ENCODE data around the gene UBE3C.

Gene UBE3C

GRCh38 chr7:157291404-157292080, 152.8 kb downstream of the UBE3C start:
- DNase-seq (ENCODE audit: low read depth in 2 of 2), result no peak

- DNase-seq (ENCODE audit: low read depth in 2 of 2), result no peak
Measured at GRCh38 chr7:157292258-157292657, 153.5 kb downstream of the UBE3C start.

GRCh38 chr7:157292770-157293412, 154.2 kb downstream of the UBE3C start:
- no peak for DNase-seq (ENCODE audit: low read depth in 2 of 2)

GRCh38 chr7:157293413-157293788, 154.7 kb downstream of the UBE3C start:
- DNase-seq (ENCODE audit: low read depth in 2 of 2), result no peak

- no peak for DNase-seq (ENCODE audit: low read depth in 2 of 2)
Measured at GRCh38 chr7:157294773-157295172, 156.0 kb downstream of the UBE3C start.

- no peak for DNase-seq (ENCODE audit: low read depth in 2 of 2)
Measured at GRCh38 chr7:157295338-157295737, 156.6 kb downstream of the UBE3C start.

- DNase-seq (ENCODE audit: low read depth in 2 of 2), result no peak
Measured at GRCh38 chr7:157297185-157297584, 158.5 kb downstream of the UBE3C start.

- DNase-seq (ENCODE audit: low read depth in 2 of 2), result no peak
Measured at GRCh38 chr7:157299317-157299612, 160.5 kb downstream of the UBE3C start.

- DNase-seq (ENCODE audit: low read depth in 2 of 2), result no peak
Measured at GRCh38 chr7:157299613-157300368, 161.1 kb downstream of the UBE3C start.

GRCh38 chr7:157300369-157300825, 161.7 kb downstream of the UBE3C start:
- no peak for DNase-seq (ENCODE audit: low read depth in 2 of 2)

- DNase-seq (ENCODE audit: low read depth in 2 of 2), result no peak
Measured at GRCh38 chr7:157301610-157302120, 162.9 kb downstream of the UBE3C start.

GRCh38 chr7:157306846-157307838, 168.4 kb downstream of the UBE3C start:
- DNase-seq (ENCODE audit: low read depth in 2 of 2), result no peak

- no peak for DNase-seq (ENCODE audit: low read depth in 2 of 2)
Measured at GRCh38 chr7:157309988-157310668, 171.4 kb downstream of the UBE3C start.

GRCh38 chr7:157310676-157311185, 172.0 kb downstream of the UBE3C start:
- no peak for DNase-seq (ENCODE audit: low read depth in 2 of 2)

GRCh38 chr7:157312941-157313340, 174.2 kb downstream of the UBE3C start:
- DNase-seq (ENCODE audit: low read depth in 2 of 2), result no peak

GRCh38 chr7:157313645-157314044, 174.9 kb downstream of the UBE3C start:
- DNase-seq (ENCODE audit: low read depth in 2 of 2), result no peak

GRCh38 chr7:157318015-157318706, 179.4 kb downstream of the UBE3C start:
- DNase-seq (ENCODE audit: low read depth in 2 of 2), result no peak
